HG02973 (cell line): ENCODE data around the gene WNK1.
A peak's percentile ranks its signal among the peaks of the same experiment; 100 is the strongest.
"Not testable (repeated sequence)": the region's sequence is repeated elsewhere in the genome, so short reads cannot be mapped to it uniquely, and the experiment has no call there.

ENCODE experiments used
- ATAC-seq: cut with Tn5 transposase; IDR thresholded peaks from one replicate; pipeline ENCODE4 v1.9.1; 2021; ENCODE audit warnings: moderate library complexity; ENCODE audit not compliant: unreplicated experiment

Gene WNK1

GRCh38 chr12:740921-741320 is 11.5 kb upstream of the WNK1 start:
- no peak for ATAC-seq

GRCh38 chr12:749751-750270 is 2.6 kb upstream of the WNK1 start:
- ATAC-seq = no peak

GRCh38 chr12:750366-751191 is 1.8 kb upstream of the WNK1 start:
- no peak for ATAC-seq

GRCh38 chr12:751192-751998 is 984 bp upstream of the WNK1 start:
- peak; percentile 41 for ATAC-seq

- peak; percentile 21 for ATAC-seq
Measured at GRCh38 chr12:752695-753610, 574 bp downstream of the WNK1 start.

- ATAC-seq = no peak
Measured at GRCh38 chr12:753611-754472, 1.5 kb downstream of the WNK1 start.

GRCh38 chr12:754473-754820 is 2.1 kb downstream of the WNK1 start:
- no peak for ATAC-seq

GRCh38 chr12:754851-755562 is 2.6 kb downstream of the WNK1 start:
- ATAC-seq = no peak

- ATAC-seq = no peak
Measured at GRCh38 chr12:759628-760027, 7.2 kb downstream of the WNK1 start.

GRCh38 chr12:761256-761655 is 8.9 kb downstream of the WNK1 start:
- no peak for ATAC-seq

GRCh38 chr12:765840-766239 is 13.5 kb downstream of the WNK1 start:
- no peak for ATAC-seq

GRCh38 chr12:768434-768833 is 16.1 kb downstream of the WNK1 start:
- no peak for ATAC-seq

- no peak for ATAC-seq
Measured at GRCh38 chr12:770479-770878, 18.1 kb downstream of the WNK1 start.

- no peak for ATAC-seq
Measured at GRCh38 chr12:772056-772697, 19.8 kb downstream of the WNK1 start.

- no peak for ATAC-seq
Measured at GRCh38 chr12:774051-774614, 21.8 kb downstream of the WNK1 start.

- ATAC-seq = not testable (repeated sequence)
Measured at GRCh38 chr12:775973-776771, 23.8 kb downstream of the WNK1 start.

GRCh38 chr12:776772-777373 is 24.5 kb downstream of the WNK1 start:
- not testable (repeated sequence) for ATAC-seq
